HL-60 (cell line): Measurements from ENCODE around the gene GPR26.

Experiments used
- CTCF ChIP-seq: IDR thresholded peaks from one replicate; pipeline ENCODE4 v1.5.1; 2011; ENCODE audit warnings: low read length, control low read depth, inconsistent platforms; ENCODE audit not compliant: insufficient read depth
- GABPA ChIP-seq: IDR thresholded peaks from 2 replicates; pipeline ENCODE4 v1.6.1; 2012; ENCODE audit warnings: low read depth
- POLR2AphosphoS5 ChIP-seq: IDR thresholded peaks from 2 replicates; pipeline ENCODE4 v1.6.1; 2012; ENCODE audit warnings: low read depth
- REST ChIP-seq: IDR thresholded peaks from 2 replicates; pipeline ENCODE4 v1.6.1; 2012; ENCODE audit warnings: low read depth; ENCODE audit not compliant: insufficient replicate concordance
- SPI1 ChIP-seq: IDR thresholded peaks from 2 replicates; pipeline ENCODE4 v1.6.1; 2012; ENCODE audit warnings: low read depth, mild to moderate bottlenecking, borderline replicate concordance

GRCh38 chr10:123743441-123744223 lies 77.5 kb downstream of the GPR26 start:
- TF ChIP-seq CTCF (no peak), REST (no peak), POLR2AphosphoS5 (no peak), GABPA (no peak), SPI1 (no peak)
